NCI-H1048 (cell line): ENCODE measurements around the gene DARS1.

Experiments
- DNase-seq: peaks from one replicate; lab custom pipeline; 2025; lab: John Stamatoyannopoulos, UW

DARS1 gene

GRCh38 chr2:135985018-135985825 lies at the start of gene DARS1:
TSS of gene DARS1 (minus strand) at chr2:135985626. CDS start at chr2:135985468, 158 bp downstream.
- DNase-seq, result peak; percentile 67

DNA sequence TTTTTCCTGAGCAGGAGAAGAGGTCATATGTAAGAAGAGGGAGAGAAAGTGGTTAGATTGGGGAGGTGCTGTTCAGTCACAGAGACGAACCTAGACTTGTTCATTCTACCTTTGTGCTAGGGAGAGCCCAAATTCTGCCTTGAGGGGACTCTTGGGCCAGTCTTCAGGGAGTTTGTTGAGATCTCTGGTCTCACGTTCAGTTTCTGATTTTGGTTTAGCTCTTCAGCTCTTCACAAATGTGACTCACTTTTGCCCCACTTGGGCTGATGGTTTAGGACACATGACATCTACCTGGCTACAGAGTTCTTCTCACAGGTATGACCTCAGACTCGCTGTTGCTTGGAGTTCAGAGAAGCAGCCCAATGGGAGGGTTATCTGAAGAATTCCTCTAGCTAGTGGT lies 49.2 kb upstream of the DARS1 start:
- DNase-seq, result no peak

DNA sequence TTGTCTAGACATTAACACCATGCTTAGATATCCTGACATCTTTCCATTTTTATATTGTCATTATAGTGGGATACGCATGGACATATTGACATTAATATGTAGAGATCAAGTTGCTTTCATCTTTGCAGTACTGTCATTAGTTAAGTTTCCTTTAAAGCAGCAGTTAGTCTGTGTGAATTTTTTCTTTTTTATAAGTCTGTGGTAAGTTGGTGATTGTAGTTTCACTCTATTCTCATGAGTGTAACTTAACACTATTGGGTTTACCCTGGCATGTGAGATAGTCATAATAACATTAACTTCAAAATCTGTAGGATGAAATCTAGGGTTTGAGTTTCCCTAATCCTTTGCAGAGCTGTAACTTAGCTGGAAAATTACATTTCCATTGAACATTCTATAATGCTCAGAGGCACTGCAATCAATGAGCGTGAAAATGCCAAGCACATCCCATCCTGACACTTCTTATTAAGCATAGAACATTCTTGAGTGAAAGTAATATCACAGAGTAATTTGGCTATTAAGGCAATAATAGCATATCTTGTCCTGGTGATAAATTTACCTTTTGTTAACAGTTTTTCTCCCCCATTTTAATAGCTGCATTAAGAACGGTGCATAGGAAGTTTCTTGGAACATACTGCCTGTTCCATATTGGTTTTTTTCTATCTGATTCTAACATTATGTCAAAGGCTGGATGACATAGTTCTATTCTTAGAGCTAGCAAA lies 47.5 kb upstream of the DARS1 start:
- DNase-seq, result no peak

DNA sequence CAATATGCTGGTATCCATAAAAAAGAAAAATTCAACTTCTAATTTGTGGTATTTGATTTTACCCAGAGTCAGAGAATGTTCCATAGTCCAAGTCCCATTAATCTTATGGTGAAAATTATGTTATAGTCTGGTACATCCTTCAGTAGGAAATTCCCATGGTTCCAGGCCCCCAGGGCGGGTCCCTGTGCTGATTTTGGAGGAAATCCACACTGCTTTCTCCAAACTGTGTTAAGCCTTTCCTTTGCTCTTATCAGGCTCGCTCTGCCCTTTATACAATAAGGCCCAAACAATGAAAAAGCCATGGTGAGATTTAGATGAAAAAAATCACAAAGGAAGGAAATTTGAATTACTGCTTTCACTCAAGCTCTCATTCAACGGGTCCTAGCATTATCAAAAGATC lies 46.8 kb upstream of the DARS1 start:
- no peak for DNase-seq

- no peak for DNase-seq
These were observed 46.3 kb upstream of the DARS1 start for GRCh38 chr2:136031711-136032110.

GRCh38 chr2:136030406-136030805 lies 45.0 kb upstream of the DARS1 start:
- DNase-seq, result no peak

DNA sequence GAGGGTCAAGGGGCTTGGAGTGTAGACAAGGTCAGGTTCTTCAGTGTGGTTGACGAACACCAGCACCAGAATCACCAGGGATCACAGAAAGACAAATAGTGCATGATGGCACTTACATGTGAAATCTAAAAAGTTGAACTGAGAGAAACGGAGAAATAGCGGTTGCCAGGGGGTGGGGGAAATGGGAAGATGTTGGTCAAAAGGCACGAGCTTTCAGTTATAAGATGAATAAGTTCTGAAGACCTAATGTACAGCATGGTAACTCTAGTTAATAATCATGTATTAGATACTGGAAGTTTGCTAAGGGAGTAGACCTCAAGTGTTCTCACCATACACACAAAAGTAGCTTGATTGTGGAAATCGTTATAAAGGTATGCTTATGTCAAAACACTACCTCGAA lies 43.7 kb upstream of the DARS1 start:
- no peak for DNase-seq

DNA sequence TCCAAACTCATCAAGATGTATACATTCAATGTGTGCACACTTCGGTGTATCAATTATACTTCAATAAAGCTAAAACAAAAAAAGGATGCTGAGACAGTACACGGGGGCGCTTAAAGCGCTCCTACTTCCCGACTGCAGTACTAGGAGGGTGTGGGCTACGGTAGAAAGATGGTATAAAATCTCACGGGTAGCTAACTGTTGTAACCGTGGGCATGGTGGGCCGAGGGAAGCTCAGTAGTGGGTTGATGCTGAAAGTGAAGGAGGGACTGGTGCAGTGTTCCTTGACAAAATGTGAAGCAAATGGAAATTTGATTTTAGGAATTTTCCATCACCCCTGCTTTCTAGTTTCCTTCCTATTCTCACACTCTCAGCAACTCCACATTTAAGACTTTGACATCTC lies 42.6 kb upstream of the DARS1 start:
- no peak for DNase-seq

GRCh38 chr2:136027112-136027511 lies 41.7 kb upstream of the DARS1 start:
- no peak for DNase-seq

- DNase-seq, result no peak
These were observed 39.9 kb upstream of the DARS1 start for GRCh38 chr2:136025057-136025973.

DNA sequence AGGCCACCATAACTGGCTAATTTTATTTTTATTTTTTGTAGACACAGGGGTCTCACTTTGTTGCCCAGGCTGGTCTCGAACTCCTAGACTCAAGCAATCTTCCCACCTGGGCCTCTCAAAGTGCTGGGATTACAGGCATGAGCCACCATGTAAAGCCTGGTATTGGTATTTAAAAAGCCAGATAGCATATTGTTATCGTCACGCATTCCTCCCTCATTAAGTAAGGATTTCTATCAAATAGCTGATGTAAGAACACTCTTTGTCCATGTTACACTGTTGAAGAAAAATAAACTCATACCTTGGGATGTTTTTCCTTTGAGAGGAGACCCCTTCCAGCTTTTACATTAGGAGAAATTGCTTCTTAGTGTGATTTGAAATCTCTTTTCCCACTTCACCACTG lies 39.2 kb upstream of the DARS1 start:
- no peak for DNase-seq

DNA sequence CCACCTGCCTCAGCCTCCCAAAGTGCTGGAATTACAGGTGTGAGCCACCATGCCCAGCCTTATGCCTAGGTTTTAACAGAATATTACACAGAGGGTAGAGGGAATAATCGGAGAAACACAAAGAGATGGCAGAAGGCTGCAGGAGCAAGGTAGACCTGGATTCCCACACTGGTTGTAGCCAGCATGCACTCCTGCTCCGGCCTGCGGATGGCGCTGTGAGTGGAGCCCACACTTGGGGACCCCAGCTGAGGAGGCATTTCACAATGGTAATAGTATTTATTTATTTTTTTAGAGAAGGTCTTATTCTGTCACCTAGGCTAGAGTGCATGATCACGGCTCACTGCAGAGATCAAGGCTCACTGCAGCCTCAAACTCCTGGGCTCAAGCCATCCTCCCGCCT lies 38.8 kb upstream of the DARS1 start:
- no peak for DNase-seq

- no peak for DNase-seq
These were observed 38.0 kb upstream of the DARS1 start for GRCh38 chr2:136023416-136023815.

DNA sequence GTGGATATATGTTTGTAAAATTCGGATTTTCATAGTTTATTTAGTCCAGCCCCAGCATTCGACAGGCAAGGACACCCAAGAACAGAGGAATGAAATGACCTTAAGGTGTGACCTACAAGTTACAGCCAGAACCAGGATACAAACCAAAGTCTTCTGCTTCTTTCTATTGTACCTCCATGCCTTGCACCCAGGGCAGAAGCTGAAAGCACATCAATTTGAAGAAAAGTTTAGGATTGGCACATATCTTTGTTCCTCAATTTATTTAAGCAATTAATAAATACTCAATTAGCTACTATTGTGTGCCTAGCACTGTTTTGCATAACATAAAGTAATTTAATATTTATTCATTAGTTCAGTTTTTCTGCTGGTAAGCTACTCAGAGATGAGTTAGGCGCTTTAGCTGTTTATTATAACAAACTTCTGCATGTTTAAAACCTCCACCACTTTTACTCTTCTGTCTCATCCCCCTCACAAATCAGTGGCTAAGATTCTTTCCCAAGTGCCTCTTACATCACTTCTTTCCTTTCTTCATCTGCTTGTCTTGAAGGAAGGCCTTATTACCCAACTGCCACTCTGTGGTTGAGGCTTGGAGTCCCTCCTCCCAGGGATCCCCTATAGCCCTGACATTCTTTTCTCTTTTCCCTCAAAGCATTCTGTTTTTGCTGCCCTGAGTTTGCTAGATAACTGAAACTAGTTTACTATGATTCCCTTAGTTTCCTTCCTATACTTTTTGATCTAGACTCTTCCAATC lies 37.1 kb upstream of the DARS1 start:
- DNase-seq, result no peak

- no peak for DNase-seq
These were observed 36.5 kb upstream of the DARS1 start for GRCh38 chr2:136021976-136022375.

- DNase-seq, result no peak
These were observed 36.0 kb upstream of the DARS1 start for GRCh38 chr2:136021406-136021805.

DNA sequence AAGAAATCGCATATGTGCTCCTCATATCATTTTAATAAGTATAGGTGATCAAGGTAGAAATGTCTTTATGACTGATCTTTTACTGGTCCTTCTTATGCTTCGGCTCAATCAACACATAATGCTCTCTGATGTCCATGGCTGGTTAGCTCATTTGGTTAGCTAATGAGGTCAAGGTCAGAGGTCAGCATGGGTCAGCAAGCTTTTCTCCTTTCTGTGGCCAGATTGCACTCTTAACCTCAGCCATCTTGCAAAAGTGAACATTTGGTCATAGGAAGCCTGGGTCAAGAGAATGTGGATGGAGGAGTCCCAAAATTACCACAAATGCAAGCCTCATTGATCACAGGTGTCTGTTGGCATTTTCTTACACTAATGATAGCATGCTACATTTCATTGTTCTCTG lies 35.4 kb upstream of the DARS1 start:
- no peak for DNase-seq

DNA sequence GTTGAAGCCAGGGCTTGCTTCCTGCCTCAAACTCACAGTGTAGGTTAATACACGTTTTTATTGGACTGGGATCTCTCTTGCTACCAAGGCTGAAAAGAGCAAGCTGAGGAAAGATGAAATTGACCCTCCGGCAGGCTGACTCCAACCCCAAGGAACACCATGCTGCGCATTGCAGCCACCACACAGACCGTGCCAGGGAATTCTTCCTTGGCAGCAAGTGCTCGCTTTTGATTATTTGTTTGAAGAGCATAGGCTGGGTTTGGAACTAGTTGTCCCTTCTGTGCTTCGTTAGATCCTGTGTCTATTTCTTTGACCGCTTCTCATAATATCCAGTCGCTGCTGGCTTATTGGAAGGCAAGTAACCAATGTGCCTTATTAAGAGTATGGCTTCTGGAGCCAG lies 34.4 kb upstream of the DARS1 start:
- DNase-seq, result no peak

GRCh38 chr2:136019306-136019705 lies 33.9 kb upstream of the DARS1 start:
- no peak for DNase-seq

DNA sequence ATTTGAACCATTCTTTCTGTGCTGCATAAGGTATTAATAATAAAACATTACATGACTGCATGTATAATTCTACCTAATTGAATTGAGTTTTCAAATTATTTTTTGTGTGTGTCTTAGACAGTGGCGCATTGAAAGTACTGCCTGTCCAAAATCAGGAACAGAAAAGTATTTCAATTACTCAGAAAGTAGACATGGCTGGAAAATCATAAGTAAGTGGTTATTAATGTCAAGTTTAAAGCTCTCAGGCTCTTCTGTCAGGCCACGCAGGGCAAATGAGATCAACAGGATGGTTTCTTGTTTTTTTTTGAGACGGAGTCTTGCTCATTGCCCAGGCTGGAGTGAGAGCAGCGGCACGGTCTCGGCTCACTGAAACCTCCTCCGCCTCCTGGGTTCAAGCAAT lies 32.4 kb upstream of the DARS1 start:
- DNase-seq, result no peak

- no peak for DNase-seq
These were observed 31.4 kb upstream of the DARS1 start for GRCh38 chr2:136016836-136017235.

GRCh38 chr2:136016427-136016826 lies 31.0 kb upstream of the DARS1 start:
- DNase-seq, result no peak
